DOHH2 (cell line): ENCODE data around the gene CDT1.
A peak's percentile ranks its signal among the peaks of the same experiment; 100 is the strongest.

ENCODE experiments used
- H3F3A ChIP-seq: fragments of 200-600 bp; sonication (generic), shearing (Covaris generic); 2 replicates; pipeline ENCODE4 v1.6.0; 2016; ENCODE audit warnings: antibody characterized with exemption, mild to moderate bottlenecking; ENCODE audit not compliant: control insufficient read depth, insufficient read depth
- H3K27ac ChIP-seq: fragments of 200-600 bp; sonication (generic); 2 replicates; pipeline ENCODE4 v1.5.1; 2014; ENCODE audit warnings: low read depth, mild to moderate bottlenecking, low read length, moderate library complexity
- H3K27me3 ChIP-seq: fragments of 200-600 bp; sonication (generic); 2 replicates; pipeline ENCODE4 v1.6.1; 2014; ENCODE audit warnings: mild to moderate bottlenecking, low read length, mixed read lengths; ENCODE audit not compliant: control insufficient read depth
- H3K36me3 ChIP-seq: fragments of 200-600 bp; sonication (generic); 2 replicates; pipeline ENCODE4 v1.6.1; 2014; ENCODE audit warnings: mild to moderate bottlenecking, low read length, moderate library complexity, mixed read lengths; ENCODE audit not compliant: control insufficient read depth
- H3K4me1 ChIP-seq: fragments of 200-600 bp; sonication (generic); 2 replicates; pipeline ENCODE4 v1.6.1; 2014; ENCODE audit warnings: mild to moderate bottlenecking, low read length, mixed read lengths; ENCODE audit not compliant: control insufficient read depth
- H3K4me2 ChIP-seq: fragments of 200-600 bp; sonication (generic); 2 replicates; pipeline ENCODE4 v1.6.0; 2014; ENCODE audit warnings: mild to moderate bottlenecking, low read length, moderate library complexity
- H3K4me3 ChIP-seq: fragments of 200-600 bp; sonication (generic); 2 replicates; pipeline ENCODE4 v1.5.1; 2014; ENCODE audit warnings: mild to moderate bottlenecking, low read length, mixed read lengths
- H3K79me2 ChIP-seq: fragments of 200-600 bp; sonication (generic); 2 replicates; pipeline ENCODE4 v1.6.1; 2014; ENCODE audit warnings: mild to moderate bottlenecking, low read length, mixed read lengths; ENCODE audit not compliant: control insufficient read depth
- H3K9me2 ChIP-seq: fragments of 200-600 bp; sonication (generic); replicated peaks from 2 replicates; pipeline ENCODE4 v1.6.1; 2014; ENCODE audit warnings: mild to moderate bottlenecking, low read length, mixed read lengths; ENCODE audit not compliant: control insufficient read depth
- H3K9me3 ChIP-seq: fragments of 200-600 bp; sonication (generic); 2 replicates; pipeline ENCODE4 v1.6.1; 2014; ENCODE audit warnings: antibody characterized with exemption, low read length, mixed read lengths; ENCODE audit not compliant: control insufficient read depth, insufficient read depth
- H4K20me1 ChIP-seq: fragments of 200-600 bp; sonication (generic); 2 replicates; pipeline ENCODE4 v1.6.0; 2014; ENCODE audit warnings: low read depth, mild to moderate bottlenecking, antibody characterized with exemption, low read length, moderate library complexity; ENCODE audit not compliant: control insufficient read depth, insufficient read depth
- CTCF ChIP-seq: fragments of 200-600 bp; sonication (generic); IDR thresholded peaks from one replicate; pipeline ENCODE4 v1.5.1; 2014; ENCODE audit warnings: antibody characterized with exemption, mild to moderate bottlenecking, low read depth, low read length; ENCODE audit not compliant: poor library complexity, severe bottlenecking
- EZH2phosphoT487 ChIP-seq: fragments of 200-600 bp; sonication (generic); IDR thresholded peaks from 2 replicates; pipeline ENCODE4 v1.6.1; 2017; ENCODE audit warnings: borderline replicate concordance, mild to moderate bottlenecking, antibody characterized with exemption, low read length, moderate library complexity, mixed read lengths

The CDT1 gene

GRCh38 chr16:88811769-88812512, 8.4 kb downstream of the CDT1 start, which contains the start of gene APRT:
Gene APRT, minus strand, starts transcription at chr16:88811928. Its CDS starts 29 bp downstream, at chr16:88811899.
- H3F3A ChIP-seq, result peaks cover 10% of the 10 kb centered on the region

GRCh38 chr16:88812513-88813268, 9.1 kb downstream of the CDT1 start:
- Histone ChIP-seq H3F3A (peaks cover 10% of the 10 kb centered on the region), H3K4me2 (peak overlapping the region; percentile 95; the same call in 1 of the 2 replicates), H3K36me3 (peaks cover 36% of the 10 kb centered on the region), H4K20me1 (no peaks in the 10 kb centered on the region), H3K79me2 (peaks cover 28% of the 10 kb centered on the region), H3K4me1 (peaks cover 28% of the 10 kb centered on the region), H3K4me3 (peak overlapping the region; percentile 87; the same call in 1 of the 2 replicates), H3K9me2 (no peaks in the 10 kb centered on the region), H3K9me3 (peaks cover 7% of the 10 kb centered on the region; the same call in 1 of the 2 replicates), H3K27me3 (no peaks in the 10 kb centered on the region), H3K27ac (no peak overlapping the region)
- TF ChIP-seq EZH2phosphoT487, result no peak
- TF ChIP-seq CTCF, result no peak

More at GRCh38 chr16:88811769-88812512, 8.4 kb downstream of the CDT1 start, which contains the start of gene APRT:
- no peaks in the 10 kb centered on the region for H3K9me2 ChIP-seq
- H3K27ac ChIP-seq, result peak within 1 kb of the TSS; percentile 81
- H3K36me3 ChIP-seq, result peaks cover 44% of the 10 kb centered on the region
- peaks cover 7% of the 10 kb centered on the region; the same call in 1 of the 2 replicates for H3K9me3 ChIP-seq
- peaks cover 28% of the 10 kb centered on the region for H3K4me1 ChIP-seq
- no peaks in the 10 kb centered on the region for H3K27me3 ChIP-seq
- no peaks in the 10 kb centered on the region for H4K20me1 ChIP-seq
- TF ChIP-seq EZH2phosphoT487, result no peak
- TF ChIP-seq CTCF, result no peak
- peak within 1 kb of the TSS; percentile 87 for H3K4me3 ChIP-seq
- peak within 1 kb of the TSS; percentile 95 for H3K4me2 ChIP-seq
- H3K79me2 ChIP-seq, result peaks cover 31% of the 10 kb centered on the region

GRCh38 chr16:88813269-88814143, 9.9 kb downstream of the CDT1 start:
- TF ChIP-seq EZH2phosphoT487, result no peak
- H4K20me1 ChIP-seq, result no peaks in the 10 kb centered on the region
- no peak overlapping the region for H3K27ac ChIP-seq
- peaks cover 10% of the 10 kb centered on the region for H3F3A ChIP-seq
- no peak overlapping the region for H3K4me3 ChIP-seq
- H3K9me2 ChIP-seq, result no peaks in the 10 kb centered on the region
- H3K79me2 ChIP-seq, result peaks cover 24% of the 10 kb centered on the region
- no peak overlapping the region for H3K4me2 ChIP-seq
- H3K9me3 ChIP-seq, result peaks cover 7% of the 10 kb centered on the region; the same call in 1 of the 2 replicates
- H3K36me3 ChIP-seq, result peaks cover 28% of the 10 kb centered on the region
- H3K4me1 ChIP-seq, result peaks cover 28% of the 10 kb centered on the region
- no peaks in the 10 kb centered on the region for H3K27me3 ChIP-seq
